H1 (cell line): Measurements from ENCODE around the gene AMZ1. TPM values are rescaled to one million over a fixed set of nuclear protein-coding genes. Genes with fewer than 3 reads are reported as not detected.

Experiments used
- CTCF ChIA-PET: fragments of 300-600 bp; sonication (Branson Sonifier 250); formaldehyde crosslinking; loops from one replicate; lab custom pipeline; 2021; ENCODE audit not compliant: partially characterized antibody; lab: Charles Lee
- POLR2A ChIA-PET: fragments of 300-600 bp; sonication (Branson Sonifier 250); formaldehyde crosslinking; loops from one replicate; lab custom pipeline; 2021; ENCODE audit warnings: inconsistent platforms; ENCODE audit not compliant: partially characterized antibody; lab: Charles Lee
- DNase-seq, 2 experiments: peaks; one replicate each; pipeline versions ENCODE4 v3.0.0 to v3.0.0-alpha.2; 2010 to 2022; ENCODE audit warnings: low spot score in 2 of 2, low read depth in 1 of 2, mixed read lengths in 1 of 2
- FAIRE-seq: peaks from 2 replicates; lab custom pipeline; 2011; peaks lifted over from hg19 to GRCh38; lab: Jason Lieb, UNC
- H2AFZ ChIP-seq: 2 replicates; pipeline ENCODE4 v1.8.1; 2012; ENCODE audit warnings: low read length, inconsistent platforms
- H2AK5ac ChIP-seq: 2 replicates; pipeline ENCODE4 v1.6.1; 2013; ENCODE audit warnings: low read depth, low read length
- H2BK120ac ChIP-seq: replicated peaks from 2 replicates; pipeline ENCODE3; 2013; ENCODE audit warnings: low read depth, low read length, inconsistent platforms
- H2BK12ac ChIP-seq: 2 replicates; pipeline ENCODE4 v1.6.1; 2013; ENCODE audit warnings: low read depth, low read length
- H2BK15ac ChIP-seq: 2 replicates; pipeline ENCODE4 v1.6.1; 2013; ENCODE audit warnings: low read length
- H2BK20ac ChIP-seq: 2 replicates; pipeline ENCODE4 v1.6.1; 2013; ENCODE audit warnings: low read length
- H2BK5ac ChIP-seq: 2 replicates; pipeline ENCODE4 v1.6.1; 2013; ENCODE audit warnings: low read depth, low read length
- H3K14ac ChIP-seq: 2 replicates; pipeline ENCODE4 v1.6.1; 2013; ENCODE audit warnings: inconsistent platforms; ENCODE audit not compliant: insufficient read length
- H3K18ac ChIP-seq: 2 replicates; pipeline ENCODE4 v1.6.1; 2013; ENCODE audit warnings: low read length; ENCODE audit errors: extremely low read depth
- H3K23ac ChIP-seq: 2 replicates; pipeline ENCODE4 v1.6.1; 2013; ENCODE audit warnings: inconsistent platforms; ENCODE audit not compliant: insufficient read length
- H3K23me2 ChIP-seq: 2 replicates; pipeline ENCODE4 v1.6.1; 2013; ENCODE audit warnings: low read depth, low read length
- H3K27ac ChIP-seq: 2 replicates; pipeline ENCODE4 v1.6.1; 2011; ENCODE audit warnings: low read depth, low read length, inconsistent platforms
- H3K27me3 ChIP-seq, 4 experiments: replicated peaks in 1 of 4; 1 replicate in 1 of 4; 2 replicates in 3 of 4; pipeline versions ENCODE4 v1.6.1 to v1.8.1; 2011 to 2013; ENCODE audit warnings: low read length in 3 of 4, mild to moderate bottlenecking in 3 of 4, inconsistent platforms in 2 of 4, mixed read lengths in 2 of 4, moderate library complexity in 1 of 4; ENCODE audit not compliant: control insufficient read depth in 3 of 4, insufficient read depth in 3 of 4; ENCODE audit errors: extremely low read depth in 1 of 4
- H3K36me3 ChIP-seq, 4 experiments: 2 replicates each; pipeline versions ENCODE4 v1.6.1 to v1.8.1; 2011 to 2013; ENCODE audit warnings: mild to moderate bottlenecking in 4 of 4, low read length in 3 of 4, moderate library complexity in 2 of 4, control low read depth in 1 of 4, inconsistent platforms in 1 of 4; ENCODE audit not compliant: insufficient read depth in 4 of 4, control insufficient read depth in 2 of 4
- H3K4ac ChIP-seq: replicated peaks from 2 replicates; pipeline ENCODE3; 2013; ENCODE audit warnings: low read length, low read depth, mixed read lengths, inconsistent platforms; ENCODE audit not compliant: insufficient read length
- H3K4me1 ChIP-seq, 4 experiments: replicated peaks in 1 of 4; 1 replicate in 1 of 4; 2 replicates in 3 of 4; pipeline versions ENCODE4 v1.6.1 to v1.8.1; 2011 to 2013; ENCODE audit warnings: low read length in 3 of 4, inconsistent platforms in 2 of 4, mixed read lengths in 1 of 4; ENCODE audit not compliant: insufficient read depth in 4 of 4, control insufficient read depth in 3 of 4
- H3K4me2 ChIP-seq, 2 experiments: 2 replicates each; pipeline versions ENCODE4 v1.6.1 to v1.8.1; 2011 to 2013; ENCODE audit warnings: low read depth in 2 of 2, low read length in 2 of 2, control low read depth in 1 of 2, inconsistent platforms in 1 of 2, mild to moderate bottlenecking in 1 of 2; ENCODE audit not compliant: insufficient read depth in 1 of 2
- H3K4me3 ChIP-seq, 4 experiments: fragments of 200-600, 300-600 bp in 1 of 4; sonication (generic), shearing (Covaris generic), sonication (Bioruptor Twin) in 1 of 4; 2 replicates each; pipeline versions ENCODE4 v1.5.1 to v1.8.1; 2011 to 2016; ENCODE audit warnings: low read length in 4 of 4, low read depth in 3 of 4, control low read depth in 2 of 4, inconsistent platforms in 2 of 4, mild to moderate bottlenecking in 2 of 4, mixed read lengths in 1 of 4, moderate library complexity in 1 of 4; ENCODE audit not compliant: insufficient read depth in 2 of 4; ENCODE audit errors: extremely low read depth in 1 of 4
- H3K56ac ChIP-seq: replicated peaks from 2 replicates; pipeline ENCODE3; 2013; ENCODE audit warnings: low read depth, mild to moderate bottlenecking, mixed read lengths, low read length, inconsistent platforms; ENCODE audit not compliant: insufficient read length
- H3K79me1 ChIP-seq: 2 replicates; pipeline ENCODE4 v1.6.1; 2013; ENCODE audit warnings: low read depth, low read length, control low read depth
- H3K79me2 ChIP-seq, 2 experiments: 2 replicates each; pipeline versions ENCODE4 v1.6.1 to v1.8.1; 2012 to 2013; ENCODE audit warnings: low read length in 2 of 2, mild to moderate bottlenecking in 2 of 2, inconsistent platforms in 1 of 2; ENCODE audit not compliant: insufficient read depth in 2 of 2, control insufficient read depth in 1 of 2
- H3K9ac ChIP-seq, 4 experiments: replicated peaks in 1 of 4; 1 replicate in 1 of 4; 2 replicates in 3 of 4; pipeline versions ENCODE4 v1.6.1 to v1.8.1; 2011 to 2013; ENCODE audit warnings: low read depth in 3 of 4, low read length in 3 of 4, control low read depth in 2 of 4, mild to moderate bottlenecking in 2 of 4, moderate library complexity in 2 of 4, inconsistent platforms in 1 of 4; ENCODE audit errors: extremely low read depth in 1 of 4
- H3K9me3 ChIP-seq, 2 experiments: 2 replicates each; pipeline versions ENCODE4 v1.6.1 to v1.8.1; 2012 to 2013; ENCODE audit warnings: mild to moderate bottlenecking in 2 of 2, moderate library complexity in 2 of 2, control low read depth in 1 of 2, inconsistent platforms in 1 of 2, low read depth in 1 of 2, low read length in 1 of 2, mixed read lengths in 1 of 2; ENCODE audit not compliant: insufficient read depth in 2 of 2
- H4K20me1 ChIP-seq, 2 experiments: replicated peaks in 1 of 2; 2 replicates each; pipeline versions ENCODE3 to v1.8.1; 2011 to 2013; ENCODE audit warnings: inconsistent platforms in 2 of 2, low read length in 2 of 2, mild to moderate bottlenecking in 1 of 2; ENCODE audit not compliant: insufficient read depth in 2 of 2, control insufficient read depth in 1 of 2
- H4K5ac ChIP-seq: 2 replicates; pipeline ENCODE4 v1.6.1; 2013; ENCODE audit warnings: low read length, low read depth, mixed read lengths, inconsistent platforms; ENCODE audit not compliant: insufficient read length
- H4K8ac ChIP-seq: 2 replicates; pipeline ENCODE4 v1.8.0; 2013; ENCODE audit warnings: mild to moderate bottlenecking, moderate library complexity, low read length, inconsistent platforms; ENCODE audit not compliant: insufficient read depth; ENCODE audit errors: extremely low read depth
- H4K91ac ChIP-seq: replicated peaks from 2 replicates; pipeline ENCODE3; 2013; ENCODE audit warnings: low read length, mixed read lengths, inconsistent platforms; ENCODE audit not compliant: insufficient read length
- BCL11A ChIP-seq, 2 experiments: IDR thresholded peaks; one replicate each; pipeline ENCODE4 v1.6.1; 2011; ENCODE audit warnings: low read depth in 2 of 2, low read length in 2 of 2, mild to moderate bottlenecking in 2 of 2
- CEBPB ChIP-seq: IDR thresholded peaks from 2 replicates; pipeline ENCODE4 v1.6.1; 2012; ENCODE audit warnings: low read depth, low read length
- CHD2 ChIP-seq: IDR thresholded peaks from 2 replicates; pipeline ENCODE4 v1.6.1; 2012; ENCODE audit warnings: low read length, improper control_type of control experiment
- EZH2 ChIP-seq: fragments of 200-600 bp; sonication (generic); IDR thresholded peaks from 2 replicates; pipeline ENCODE4 v1.7.1; 2012; ENCODE audit warnings: low read depth, mild to moderate bottlenecking, moderate library complexity, low read length, inconsistent platforms; ENCODE audit not compliant: severe bottlenecking
- RBBP5 ChIP-seq: IDR thresholded peaks from 2 replicates; pipeline ENCODE4 v1.7.1; 2012; ENCODE audit warnings: low read depth, mild to moderate bottlenecking, inconsistent platforms, low read length, moderate library complexity, borderline replicate concordance
- SAP30 ChIP-seq: fragments of 300-600 bp; sonication (generic); IDR thresholded peaks from 2 replicates; pipeline ENCODE4 v1.7.1; 2012; ENCODE audit warnings: low read length, moderate library complexity, mild to moderate bottlenecking, inconsistent platforms; ENCODE audit not compliant: insufficient read depth, insufficient replicate concordance
- SP1 ChIP-seq: IDR thresholded peaks from 2 replicates; pipeline ENCODE4 v1.6.1; 2011; ENCODE audit warnings: low read depth, low read length
- WGBS, 2 experiments: shearing (Covaris generic) in 1 of 2; methylation state at CpG; one replicate each; pipeline versions ENCODE4 v1.1.6 to v1.1.7; 2013 to 2015; ENCODE audit warnings: low lambda C conversion rate in 2 of 2, mixed read lengths in 2 of 2, inconsistent platforms in 1 of 2, low coverage in 1 of 2, missing lambda C conversion rate in 1 of 2; ENCODE audit not compliant: insufficient replicate concordance in 2 of 2, insufficient coverage in 1 of 2, insufficient read length in 1 of 2; ENCODE audit errors: extremely low coverage in 1 of 2, missing lambda C conversion rate in 1 of 2; 5-methylcytosine and 5-hydroxymethylcytosine counted together
- polyA plus RNA-seq, 7 experiments: library from polyadenylated mRNA; depleted of rRNA in 3 of 7; stranded (reverse) in 5 of 7; unstranded in 2 of 7; fragments of >200 nt in 5 of 7; fragments of 200-250 nt in 2 of 7; gene quantifications; 1 replicate in 5 of 7; 2 replicates in 1 of 7; 4 replicates in 1 of 7; pipeline versions ENCODE4 v1.2.1 to v1.2.3, GENCODE V29; 2011 to 2013; ENCODE audit warnings: missing spikeins in 2 of 7, mixed read lengths in 2 of 7
- total RNA-seq: library from RNA; stranded (reverse); fragmentation: NEBNext Ultra II Directional; extraction: Animal tissue kit (Norgen Biotek cat#: 25700); gene quantifications from 2 replicates; pipeline ENCODE4 v1.2.1, GENCODE V29; 2021
- TF ChIP-seq, protein P1 (sequence below), 3 experiments: IDR thresholded peaks; 1 replicate in 2 of 3; 2 replicates in 1 of 3; pipeline versions ENCODE4 v1.5.1 to v1.6.1; 2011; ENCODE audit warnings: low read length in 3 of 3, mild to moderate bottlenecking in 3 of 3, inconsistent platforms in 2 of 3, low read depth in 1 of 3, moderate library complexity in 1 of 3; ENCODE audit not compliant: insufficient read depth in 1 of 3; ENCODE audit errors: control extremely low read depth in 1 of 3

AMZ1 gene
- total and polyA plus RNA-seq, 2 of the 8 experiments (the other 6 are each of a cell fraction or from before 2014, with no cell fraction given) = 0.59 to 1.4 TPM

DNA sequence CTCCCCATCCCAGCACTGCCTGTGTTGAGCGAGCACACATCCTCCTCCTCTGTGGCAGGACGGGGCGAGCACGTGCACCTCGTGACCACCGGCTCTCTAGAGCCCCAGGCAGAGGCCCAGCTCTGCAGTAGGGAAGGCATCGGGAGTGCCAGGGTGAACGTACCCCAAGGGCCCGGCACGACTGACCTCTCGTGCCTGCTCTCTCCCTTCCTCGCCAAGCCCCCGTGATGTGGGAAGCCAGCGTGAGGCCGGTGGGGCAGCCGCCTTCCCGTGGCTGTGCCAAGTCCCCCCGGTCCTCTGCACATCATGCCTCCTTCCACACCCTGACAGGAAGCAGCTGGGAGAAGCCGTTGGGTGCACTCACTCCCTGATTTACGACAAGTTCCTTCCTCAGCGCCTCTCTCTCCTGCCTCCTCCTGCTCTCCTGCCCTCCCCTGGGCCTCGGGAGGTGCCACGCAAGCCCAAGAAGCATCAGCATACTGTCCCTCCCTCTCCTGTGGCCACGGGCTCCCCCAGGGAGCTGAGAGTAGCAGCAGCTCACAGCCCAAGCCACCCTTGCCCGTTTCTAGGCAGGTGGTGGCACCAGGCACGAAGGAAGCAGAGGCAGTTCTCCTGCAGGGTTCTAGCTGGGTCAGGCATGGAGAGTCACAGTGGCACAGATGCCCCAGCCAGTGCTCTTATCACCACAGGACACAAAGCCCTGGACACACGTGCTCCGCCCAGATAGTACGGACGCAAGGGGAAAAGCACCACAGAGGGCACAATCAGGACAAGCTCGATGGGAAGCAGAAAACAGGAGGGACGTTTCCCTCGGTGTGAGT lies 47.0 kb downstream of the AMZ1 start:
- H2AK5ac ChIP-seq = no peak overlapping the region
- DNase-seq = no peak
- no peaks in the 10 kb centered on the region for H3K23me2 ChIP-seq
- no peak overlapping the region for H3K23ac ChIP-seq
- H3K56ac ChIP-seq = no peak overlapping the region
- peaks cover 14% of the 10 kb centered on the region for H3K79me1 ChIP-seq
- no peak overlapping the region for H2BK120ac ChIP-seq
- TF ChIP-seq EZH2 (no peak), CHD2 (no peak), CEBPB (no peak), BCL11A (IDR thresholded peaks at IDR 0.05; ENCODE audit: low read depth in 2 of 2, low read length in 2 of 2) (no peak), SAP30 (no peak), SP1 (no peak), RBBP5 (no peak)
- TF ChIP-seq, protein P1, sequence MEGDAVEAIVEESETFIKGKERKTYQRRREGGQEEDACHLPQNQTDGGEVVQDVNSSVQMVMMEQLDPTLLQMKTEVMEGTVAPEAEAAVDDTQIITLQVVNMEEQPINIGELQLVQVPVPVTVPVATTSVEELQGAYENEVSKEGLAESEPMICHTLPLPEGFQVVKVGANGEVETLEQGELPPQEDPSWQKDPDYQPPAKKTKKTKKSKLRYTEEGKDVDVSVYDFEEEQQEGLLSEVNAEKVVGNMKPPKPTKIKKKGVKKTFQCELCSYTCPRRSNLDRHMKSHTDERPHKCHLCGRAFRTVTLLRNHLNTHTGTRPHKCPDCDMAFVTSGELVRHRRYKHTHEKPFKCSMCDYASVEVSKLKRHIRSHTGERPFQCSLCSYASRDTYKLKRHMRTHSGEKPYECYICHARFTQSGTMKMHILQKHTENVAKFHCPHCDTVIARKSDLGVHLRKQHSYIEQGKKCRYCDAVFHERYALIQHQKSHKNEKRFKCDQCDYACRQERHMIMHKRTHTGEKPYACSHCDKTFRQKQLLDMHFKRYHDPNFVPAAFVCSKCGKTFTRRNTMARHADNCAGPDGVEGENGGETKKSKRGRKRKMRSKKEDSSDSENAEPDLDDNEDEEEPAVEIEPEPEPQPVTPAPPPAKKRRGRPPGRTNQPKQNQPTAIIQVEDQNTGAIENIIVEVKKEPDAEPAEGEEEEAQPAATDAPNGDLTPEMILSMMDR (IDR thresholded peaks at IDR 0.05; ENCODE audit: control extremely low read depth in 1 of 3, insufficient read depth in 1 of 3, low read depth in 1 of 3, low read length in 3 of 3) = no peak
- H2BK5ac ChIP-seq = peak overlapping the region; percentile 36
- no peak overlapping the region for H2AFZ ChIP-seq
- POLR2A ChIA-PET = interaction anchor here (0.7 to 1.9 kb wide), 3 partner anchors 16 to 110 kb away, joined by 3 to 5 read pairs (median 3); no protein-coding TSS in a partner anchor
- H4K91ac ChIP-seq = no peak overlapping the region
- H4K5ac ChIP-seq = no peak overlapping the region
- CTCF ChIA-PET = interaction anchor here (0.5 to 3.1 kb wide), 7 partner anchors 16 to 132 kb away, joined by 3 to 13 read pairs (median 4); no protein-coding TSS in a partner anchor
- WGBS, 2 experiments = 90% methylated on average over 33 of the region's 33 CpGs; no CpG with 5 or more reads in 1 of the 2 experiments
- no peak overlapping the region; the same call in 1 of the 2 replicates for H4K8ac ChIP-seq
- FAIRE-seq = no peak
- H3K9ac ChIP-seq = peak overlapping the region in 1 of 4 experiments; percentile 13; a peak in 1 of 7 replicates
- H3K4ac ChIP-seq = no peak overlapping the region
- H3K79me2 ChIP-seq = peaks cover 0 to 70% of the 10 kb centered on the region in 2 experiments; a peak in 2 of 4 replicates
- no peaks in the 10 kb centered on the region for H3K27me3 ChIP-seq
- H3K9me3 ChIP-seq = no peaks in the 10 kb centered on the region
- no peak overlapping the region for H3K27ac ChIP-seq
- peak overlapping the region; percentile 20; the same call in 1 of the 2 replicates for H2BK12ac ChIP-seq
- H2BK20ac ChIP-seq = no peak overlapping the region
- H3K14ac ChIP-seq = no peak overlapping the region
- peaks cover 0 to 12% (median 5%) of the 10 kb centered on the region in 4 experiments; a peak in 4 of 7 replicates for H3K4me1 ChIP-seq
- H4K20me1 ChIP-seq = peaks cover 11 to 23% of the 10 kb centered on the region in 2 experiments
- no peak overlapping the region for H3K4me3 ChIP-seq
- H2BK15ac ChIP-seq = no peak overlapping the region
- H3K36me3 ChIP-seq = peaks cover 7 to 13% (median 12%) of the 10 kb centered on the region in 4 experiments
- no peak overlapping the region for H3K4me2 ChIP-seq
- no peak overlapping the region for H3K18ac ChIP-seq
